ENCODE results near the gene PTER.

The PTER gene

GRCh38 chr10:16441173-16441840 lies 4.5 kb downstream of the PTER start:
- peak; percentile 15 for DNase-seq (ENCODE audit: low read depth)
- no peak overlapping the region for H3K4me3 ChIP-seq (replicated peaks; ENCODE audit: low read depth, low read length)
- TF ChIP-seq CTCF (IDR thresholded peaks at IDR 0.05; ENCODE audit: low read length, missing control alignments) = no peak

GRCh38 chr10:16442914-16443313 lies 6.1 kb downstream of the PTER start:
- DNase-seq (ENCODE audit: low read depth) = no peak
- TF ChIP-seq CTCF (IDR thresholded peaks at IDR 0.05; ENCODE audit: low read length, missing control alignments) = no peak
- no peak overlapping the region for H3K4me3 ChIP-seq (replicated peaks; ENCODE audit: low read depth, low read length)

- no peak for TF ChIP-seq CTCF (IDR thresholded peaks at IDR 0.05; ENCODE audit: low read length, missing control alignments)
- no peak for DNase-seq (ENCODE audit: low read depth)
- no peak overlapping the region for H3K4me3 ChIP-seq (replicated peaks; ENCODE audit: low read depth, low read length)
Observed at GRCh38 chr10:16445770-16446469, 9.1 kb downstream of the PTER start.

DNA sequence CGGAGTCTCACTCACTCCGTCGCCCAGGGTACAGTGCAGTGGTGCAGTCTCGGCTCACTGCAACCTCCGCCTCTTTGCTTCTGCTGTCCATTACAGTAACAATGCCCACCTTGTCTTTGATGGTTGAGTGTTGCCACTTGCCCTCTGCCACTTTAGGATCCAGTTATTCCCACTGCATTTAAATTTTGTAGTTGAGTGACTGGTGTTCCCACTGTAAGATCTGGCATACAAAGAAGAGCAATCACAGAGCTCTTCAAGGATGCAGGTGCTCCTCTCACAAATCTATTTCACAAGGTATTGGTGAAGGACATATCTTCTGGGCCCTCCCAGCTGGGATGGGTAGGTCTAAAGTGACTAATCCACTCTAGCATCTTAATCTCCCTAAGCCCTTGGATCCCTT lies 12.6 kb downstream of the PTER start:
- no peak overlapping the region for H3K4me3 ChIP-seq (replicated peaks; ENCODE audit: low read depth, low read length)
- DNase-seq (ENCODE audit: low read depth) = no peak
- TF ChIP-seq CTCF (IDR thresholded peaks at IDR 0.05; ENCODE audit: low read length, missing control alignments) = no peak

DNA sequence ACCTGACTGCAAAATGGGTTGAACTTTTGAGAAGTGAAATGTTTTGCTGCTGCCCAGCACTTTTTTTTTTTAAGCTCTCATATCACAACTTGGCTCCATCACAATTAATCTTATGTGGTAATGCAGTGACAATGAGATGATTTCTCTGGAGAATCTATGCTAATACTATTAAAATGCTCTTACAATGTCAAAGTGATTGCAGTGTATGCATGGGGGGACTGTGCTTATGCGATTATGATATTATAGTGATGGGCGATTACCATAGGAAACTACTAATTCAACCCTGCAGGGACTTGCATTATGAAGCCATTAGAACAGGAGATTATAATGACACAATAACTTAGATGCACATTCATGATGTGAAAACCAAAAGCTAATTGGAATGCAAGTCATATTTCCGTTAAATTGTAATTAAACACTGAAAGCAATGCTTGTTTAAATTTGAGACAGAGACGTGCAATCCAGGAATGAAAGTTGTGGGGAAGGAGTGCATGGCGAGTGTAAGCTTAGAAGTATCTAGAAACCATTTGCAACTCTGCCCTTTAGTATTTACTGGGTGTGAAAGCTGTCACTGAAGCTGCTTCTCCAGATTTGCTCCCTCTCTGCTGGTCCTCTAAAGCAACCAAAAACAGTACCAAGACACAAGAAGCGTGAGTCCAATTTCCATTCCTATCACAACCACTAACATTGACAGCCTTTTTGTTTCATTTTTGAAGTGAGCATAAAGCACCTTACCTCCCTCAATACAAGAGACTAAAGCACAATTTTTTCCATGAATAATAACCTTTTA lies 21.6 kb downstream of the PTER start:
- TF ChIP-seq CTCF (IDR thresholded peaks at IDR 0.05; ENCODE audit: low read length, missing control alignments) = no peak
- DNase-seq (ENCODE audit: low read depth) = no peak
- H3K4me3 ChIP-seq (replicated peaks; ENCODE audit: low read depth, low read length) = no peak overlapping the region

- no peak for DNase-seq (ENCODE audit: low read depth)
- TF ChIP-seq CTCF (IDR thresholded peaks at IDR 0.05; ENCODE audit: low read length, missing control alignments) = no peak
- no peak overlapping the region for H3K4me3 ChIP-seq (replicated peaks; ENCODE audit: low read depth, low read length)
Observed at GRCh38 chr10:16459423-16459939, 22.7 kb downstream of the PTER start.

Measured in fibroblast of pulmonary artery (primary cell).